Lower lobe of right lung (tissue), 2 donors: ENCODE measurements around the gene CABP5. TPM values are rescaled to one million over a fixed set of nuclear protein-coding genes. Genes with fewer than 3 reads are reported as not detected.

Experiments
- ATAC-seq, 2 donors: fragments of 200-7000 bp; cut with Tn5 transposase; one replicate each; pipeline ENCODE4 v1.9.1; 2020 to 2022; ENCODE audit warnings: mild to moderate bottlenecking in 2 of 2, moderate library complexity in 2 of 2
- DNase-seq: peaks from one replicate; pipeline ENCODE4 v3.0.0-alpha.2; 2020
- H3K27ac ChIP-seq: fragments of 200-600 bp; one replicate; pipeline ENCODE4 v1.8.0; 2022
- H3K27me3 ChIP-seq: fragments of 200-600 bp; one replicate; pipeline ENCODE4 v1.8.0; 2022; ENCODE audit warnings: low read depth
- H3K36me3 ChIP-seq: fragments of 200-600 bp; one replicate; pipeline ENCODE4 v1.8.0; 2022; ENCODE audit warnings: mild to moderate bottlenecking
- H3K4me1 ChIP-seq: fragments of 200-600 bp; one replicate; pipeline ENCODE4 v1.8.0; 2022
- H3K4me3 ChIP-seq: fragments of 200-600 bp; one replicate; pipeline ENCODE4 v1.8.0; 2022; ENCODE audit warnings: mild to moderate bottlenecking
- H3K9me3 ChIP-seq: fragments of 200-600 bp; one replicate; pipeline ENCODE4 v1.8.0; 2022
- CTCF ChIP-seq: fragments of 200-600 bp; IDR thresholded peaks from one replicate; pipeline ENCODE4 v1.8.0; 2022; ENCODE audit warnings: antibody characterized with exemption, mild to moderate bottlenecking
- intact Hi-C: fragments of 100-400 bp; cut with DNase I; formaldehyde crosslinking; loops from one replicate; pipeline ENCODE4 v1.11.0; 2022
- total RNA-seq: library from RNA; stranded (reverse); fragmentation: NEBNext Ultra II Directional; extraction: Animal tissue kit (Norgen Biotek cat#: 25700); gene quantifications from one replicate; pipeline ENCODE4 v1.2.1, GENCODE V29; 2021
- donor health status: DM: no; HTN: yes; CAD: no; lungs with severe emphysema.

CABP5 gene
- total RNA-seq, 1 donor from 2014 or later, result not detected

GRCh38 chr19:47994209-47994802 lies 49.6 kb downstream of the CABP5 start, which contains the start of gene ELSPBP1:
ELSPBP1 (plus strand) TSS chr19:47994632; CDS start chr19:48008668, 14,036 bp downstream.
- H3K4me3 ChIP-seq, result no peak within 1 kb of the TSS
- no peak for TF ChIP-seq CTCF
- no peak for DNase-seq
- no peak for ATAC-seq
- no peak within 1 kb of the TSS for H3K27ac ChIP-seq
- intact Hi-C loops, result no loop called here
- no peaks in the 10 kb centered on the region for H3K36me3 ChIP-seq
- no peaks in the 10 kb centered on the region for H3K4me1 ChIP-seq
- peaks cover 14% of the 10 kb centered on the region for H3K27me3 ChIP-seq
- H3K9me3 ChIP-seq, result no peaks in the 10 kb centered on the region

GRCh38 chr19:47992070-47992469 lies 51.8 kb downstream of the CABP5 start, which contains the start of gene BSPH1:
BSPH1 (minus strand) TSS chr19:47992170; CDS start chr19:47992081, 89 bp downstream.
- TF ChIP-seq CTCF, result no peak
- H3K4me1 ChIP-seq, result no peaks in the 10 kb centered on the region
- no peaks in the 10 kb centered on the region for H3K36me3 ChIP-seq
- no peaks in the 10 kb centered on the region for H3K9me3 ChIP-seq
- no peak within 1 kb of the TSS for H3K4me3 ChIP-seq
- DNase-seq (no peak), ATAC-seq (no peak)
- peaks cover 21% of the 10 kb centered on the region for H3K27me3 ChIP-seq
- H3K27ac ChIP-seq, result no peak within 1 kb of the TSS
- intact Hi-C loops, result no loop called here

- TF ChIP-seq CTCF, result no peak
- Histone ChIP-seq H3K9me3 (no peaks in the 10 kb centered on the region), H3K27ac (no peak overlapping the region), H3K4me1 (no peaks in the 10 kb centered on the region), H3K36me3 (no peaks in the 10 kb centered on the region), H3K4me3 (no peak overlapping the region), H3K27me3 (peaks cover 21% of the 10 kb centered on the region)
- intact Hi-C loops, result no loop called here
- ATAC-seq, result no peak
- DNase-seq, result no peak
Measured at GRCh38 chr19:47991191-47991808, 52.6 kb downstream of the CABP5 start.

Other genes with a start within 250 kb of the CABP5 start
- not detected for gene TPRX1, start 239.5 kb downstream of the CABP5 start, total RNA-seq
- gene CRX, start 222.1 kb downstream of the CABP5 start, total RNA-seq, result not detected
- gene TPRX2, start 184.8 kb downstream of the CABP5 start, total RNA-seq, result not detected
- not detected for gene SULT2A1, start 157.8 kb downstream of the CABP5 start, total RNA-seq
- gene BSPH1, start 51.9 kb downstream of the CABP5 start, total RNA-seq, result not detected
- not detected for gene ELSPBP1, start 49.4 kb downstream of the CABP5 start, total RNA-seq
- gene PLA2G4C, start 66.7 kb upstream of the CABP5 start, total RNA-seq, result 11.2 TPM
- 18.4 TPM for gene LIG1, start 126.3 kb upstream of the CABP5 start, total RNA-seq
- gene ZSWIM9, start 126.6 kb upstream of the CABP5 start, total RNA-seq, result 7.7 TPM
- gene CARD8, start 211.8 kb upstream of the CABP5 start, total RNA-seq, result 101 TPM
- 1.4 TPM for gene ZNF114, start 226.0 kb upstream of the CABP5 start, total RNA-seq